ACC112 (cell line): Measurements from ENCODE around the gene ELFN2.
"Not testable (repeated sequence)": the region's sequence is repeated elsewhere in the genome, so short reads cannot be mapped to it uniquely, and the experiment has no call there.

ENCODE experiments used
- H2AFZ ChIP-seq: fragments of 200-600 bp; sonication (generic); one replicate; pipeline ENCODE4 v1.6.0; 2017; ENCODE audit warnings: antibody characterized with exemption, low read length; ENCODE audit not compliant: unreplicated experiment
- H3K27ac ChIP-seq: fragments of 200-600 bp; sonication (generic); 2 replicates; pipeline ENCODE4 v1.5.1; 2014; ENCODE audit warnings: low read depth, mild to moderate bottlenecking, antibody characterized with exemption, low read length, moderate library complexity
- H3K27me3 ChIP-seq: fragments of 200-600 bp; sonication (generic); 2 replicates; pipeline ENCODE4 v1.6.1; 2014; ENCODE audit warnings: mild to moderate bottlenecking, antibody characterized with exemption, low read length, moderate library complexity, mixed read lengths; ENCODE audit not compliant: insufficient read depth
- H3K36me3 ChIP-seq: fragments of 200-600 bp; sonication (generic); 2 replicates; pipeline ENCODE4 v1.6.1; 2016; ENCODE audit warnings: mild to moderate bottlenecking, antibody characterized with exemption, low read length, moderate library complexity, mixed read lengths; ENCODE audit not compliant: insufficient read depth
- H3K4me1 ChIP-seq: fragments of 200-600 bp; sonication (generic); one replicate; pipeline ENCODE4 v1.6.1; 2016; ENCODE audit warnings: low read length, mixed read lengths; ENCODE audit not compliant: insufficient read depth, unreplicated experiment, control insufficient read depth
- H3K4me3 ChIP-seq: fragments of 200-600 bp; sonication (generic); 2 replicates; pipeline ENCODE4 v1.5.1; 2014; ENCODE audit warnings: mild to moderate bottlenecking, low read depth, low read length
- H3K79me2 ChIP-seq: fragments of 200-600 bp; sonication (generic); one replicate; pipeline ENCODE4 v1.6.0; 2016; ENCODE audit warnings: low read length; ENCODE audit not compliant: control insufficient read depth, unreplicated experiment, insufficient read depth

The ELFN2 gene

DNA sequence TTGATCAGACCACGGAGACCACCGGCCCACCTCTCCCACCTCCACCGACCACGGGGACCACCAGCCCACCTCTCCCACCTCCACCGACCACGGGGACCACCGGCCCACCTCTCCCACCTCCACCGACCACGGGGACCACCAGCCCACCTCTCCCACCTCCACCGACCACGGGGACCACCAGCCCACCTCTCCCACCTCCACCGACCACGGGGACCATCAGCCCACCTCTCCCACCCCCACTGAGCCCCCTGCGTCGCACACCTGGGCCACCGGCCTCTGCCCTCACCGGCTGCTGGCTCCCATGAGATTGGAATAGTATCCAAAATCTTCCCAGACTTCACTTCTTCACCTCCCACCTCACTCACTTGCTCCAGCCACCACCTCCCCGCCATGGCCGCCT is 27.8 kb downstream of the ELFN2 start:
- not testable (repeated sequence) for H3K4me1 ChIP-seq, H3K27me3 ChIP-seq, H2AFZ ChIP-seq, H3K27ac ChIP-seq, H3K79me2 ChIP-seq, H3K36me3 ChIP-seq, H3K4me3 ChIP-seq

GRCh38 chr22:37397226-37397625 is 30.1 kb downstream of the ELFN2 start:
- no peak overlapping the region for H2AFZ ChIP-seq
- H3K4me1 ChIP-seq, result no peaks in the 10 kb centered on the region
- no peak overlapping the region for H3K4me3 ChIP-seq
- no peak overlapping the region for H3K27ac ChIP-seq
- no peaks in the 10 kb centered on the region for H3K36me3 ChIP-seq
- no peaks in the 10 kb centered on the region for H3K79me2 ChIP-seq
- no peaks in the 10 kb centered on the region for H3K27me3 ChIP-seq

DNA sequence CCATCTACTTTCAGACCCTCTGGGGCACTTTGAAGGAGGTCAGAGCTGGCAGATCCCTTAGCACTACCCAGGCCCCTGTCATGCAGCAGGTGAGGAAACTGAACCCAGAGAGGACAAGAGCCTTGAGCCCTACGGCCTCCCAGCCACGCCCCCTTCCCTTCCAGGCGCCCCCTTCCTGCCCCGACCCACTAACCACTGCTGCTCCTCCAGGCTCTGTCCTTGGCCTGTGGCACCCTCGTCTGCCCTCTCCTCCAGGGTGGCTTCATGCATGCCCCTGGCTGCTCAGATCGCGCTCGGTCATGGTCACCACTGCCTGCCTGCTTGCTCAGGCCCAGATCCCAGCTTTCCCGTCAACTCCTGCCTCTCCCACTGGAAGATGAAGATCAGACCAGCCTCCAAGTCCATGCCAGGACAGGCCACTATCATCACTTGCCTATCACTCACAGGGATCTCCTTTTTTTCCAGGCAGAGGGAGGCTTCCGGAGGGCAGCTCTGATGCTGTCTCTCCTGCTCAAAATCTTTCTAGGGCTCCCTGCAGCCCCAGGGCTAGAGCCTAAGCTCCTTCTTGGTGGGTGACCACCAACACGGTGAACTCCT is 30.7 kb downstream of the ELFN2 start:
- H3K79me2 ChIP-seq, result no peaks in the 10 kb centered on the region
- no peaks in the 10 kb centered on the region for H3K27me3 ChIP-seq
- H3K4me1 ChIP-seq, result no peaks in the 10 kb centered on the region
- H3K36me3 ChIP-seq, result no peaks in the 10 kb centered on the region
- H3K27ac ChIP-seq, result no peak overlapping the region
- H2AFZ ChIP-seq, result no peak overlapping the region
- H3K4me3 ChIP-seq, result no peak overlapping the region

DNA sequence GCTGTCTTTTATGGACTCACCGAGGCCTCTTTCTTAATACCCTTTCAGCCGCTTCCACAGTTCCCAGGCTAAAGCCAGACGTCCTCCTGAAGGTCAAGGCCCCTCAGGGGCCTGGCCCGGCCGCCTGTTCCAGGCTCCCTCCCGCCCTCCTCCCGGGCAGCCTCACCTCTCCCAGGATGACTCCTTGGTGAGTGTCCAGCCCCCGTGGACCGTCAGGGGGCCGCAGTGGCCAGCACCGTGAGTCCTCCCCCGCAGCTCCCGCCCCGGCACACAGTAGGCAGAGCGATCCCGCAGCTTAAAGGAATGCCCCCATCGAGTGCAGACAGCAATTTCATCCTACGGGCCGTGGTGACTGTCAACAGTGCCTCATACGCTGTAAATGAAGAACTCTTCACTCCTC is 32.9 kb downstream of the ELFN2 start:
- no peak overlapping the region for H3K4me3 ChIP-seq
- H3K27me3 ChIP-seq, result no peaks in the 10 kb centered on the region
- H3K27ac ChIP-seq, result no peak overlapping the region
- H2AFZ ChIP-seq, result no peak overlapping the region
- H3K4me1 ChIP-seq, result no peaks in the 10 kb centered on the region
- no peaks in the 10 kb centered on the region for H3K79me2 ChIP-seq
- H3K36me3 ChIP-seq, result no peaks in the 10 kb centered on the region

- Histone ChIP-seq H3K4me3 (no peak overlapping the region), H3K79me2 (no peaks in the 10 kb centered on the region), H2AFZ (no peak overlapping the region), H3K36me3 (no peaks in the 10 kb centered on the region), H3K27me3 (no peaks in the 10 kb centered on the region), H3K4me1 (no peaks in the 10 kb centered on the region), H3K27ac (no peak overlapping the region)
These were observed 33.5 kb downstream of the ELFN2 start for GRCh38 chr22:37393746-37394145.

DNA sequence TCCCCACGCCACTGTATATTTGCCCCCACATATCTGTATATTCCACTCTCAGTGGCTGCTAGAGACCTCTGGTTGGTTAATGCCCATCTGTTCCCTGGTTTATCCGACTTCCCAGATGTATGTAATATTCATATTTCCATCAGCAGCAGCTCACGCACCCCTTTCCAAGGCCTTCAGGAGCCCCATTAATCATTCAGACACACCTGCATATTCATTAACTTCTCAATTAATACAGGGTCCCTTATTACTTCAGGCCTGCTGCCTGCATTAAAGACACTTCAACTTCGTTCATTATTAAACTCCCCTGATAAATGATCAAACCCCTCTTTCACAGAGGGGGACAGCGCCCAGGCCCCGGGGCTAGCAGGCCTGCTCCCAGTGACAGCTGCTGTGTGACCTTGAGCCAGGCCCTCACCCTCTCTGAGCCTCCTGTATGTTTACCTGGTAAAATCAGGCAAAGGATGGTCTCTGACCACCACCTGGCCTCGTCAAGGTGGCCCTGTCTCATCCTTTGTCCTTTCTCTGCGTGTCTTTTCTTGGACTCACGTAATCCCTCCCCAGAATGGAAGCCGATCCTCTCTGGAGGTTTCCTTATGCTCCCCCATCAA is 34.5 kb downstream of the ELFN2 start:
- Histone ChIP-seq H3K79me2 (no peaks in the 10 kb centered on the region), H2AFZ (no peak overlapping the region), H3K4me1 (no peaks in the 10 kb centered on the region), H3K36me3 (no peaks in the 10 kb centered on the region), H3K27ac (no peak overlapping the region), H3K27me3 (no peaks in the 10 kb centered on the region), H3K4me3 (no peak overlapping the region)

- H3K4me1 ChIP-seq, result no peaks in the 10 kb centered on the region
- H3K27ac ChIP-seq, result no peak overlapping the region
- no peak overlapping the region for H3K4me3 ChIP-seq
- H3K36me3 ChIP-seq, result no peaks in the 10 kb centered on the region
- no peaks in the 10 kb centered on the region for H3K27me3 ChIP-seq
- H2AFZ ChIP-seq, result no peak overlapping the region
- no peaks in the 10 kb centered on the region for H3K79me2 ChIP-seq
These were observed 35.6 kb downstream of the ELFN2 start for GRCh38 chr22:37391702-37392101.

DNA sequence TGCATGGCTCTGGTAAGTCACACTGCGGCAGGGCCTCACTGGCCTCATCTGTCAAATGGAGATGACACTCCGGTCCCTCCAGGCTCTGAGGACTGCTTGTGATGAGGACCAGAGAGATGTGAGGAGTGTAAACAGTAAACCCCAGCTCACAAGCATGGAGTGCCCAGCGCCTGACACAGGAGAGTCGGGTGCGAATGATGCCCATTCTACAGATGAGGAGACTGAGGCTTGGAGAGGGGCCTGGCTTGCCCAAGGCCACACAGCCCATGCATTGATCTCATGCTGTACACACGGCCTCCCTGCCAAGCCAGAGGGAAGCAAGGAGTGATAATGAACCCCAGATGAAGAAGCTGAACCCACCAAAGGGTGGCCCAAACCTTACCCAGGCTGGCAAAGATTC is 37.2 kb downstream of the ELFN2 start:
- Histone ChIP-seq H3K4me1 (no peaks in the 10 kb centered on the region), H3K79me2 (no peaks in the 10 kb centered on the region), H2AFZ (no peak overlapping the region), H3K27ac (no peak overlapping the region), H3K27me3 (no peaks in the 10 kb centered on the region), H3K4me3 (no peak overlapping the region), H3K36me3 (no peaks in the 10 kb centered on the region)

GRCh38 chr22:37388538-37388937 is 38.7 kb downstream of the ELFN2 start:
- H3K79me2 ChIP-seq, result no peaks in the 10 kb centered on the region
- H3K36me3 ChIP-seq, result no peaks in the 10 kb centered on the region
- H3K4me1 ChIP-seq, result no peaks in the 10 kb centered on the region
- no peak overlapping the region for H3K4me3 ChIP-seq
- H3K27me3 ChIP-seq, result no peaks in the 10 kb centered on the region
- no peak overlapping the region for H2AFZ ChIP-seq
- no peak overlapping the region for H3K27ac ChIP-seq

DNA sequence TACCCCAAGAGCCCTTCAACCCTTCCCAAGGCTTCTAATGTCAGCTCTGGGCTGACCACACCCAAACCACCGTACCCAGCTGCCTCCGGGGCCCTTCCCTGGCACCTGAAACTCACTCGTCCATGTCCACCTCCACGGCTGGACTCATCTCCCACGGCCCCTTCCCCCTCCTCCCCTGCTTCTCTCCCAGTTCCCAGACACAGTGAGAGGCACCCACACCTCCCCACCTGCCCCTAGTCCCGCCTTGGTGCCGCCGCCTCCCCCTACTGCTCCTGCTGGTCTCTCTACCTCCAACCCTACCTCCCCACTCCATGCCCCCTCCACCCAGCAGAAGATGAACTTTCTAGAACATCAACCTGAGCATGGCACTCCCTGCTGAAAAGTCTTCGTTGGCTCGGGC is 39.5 kb downstream of the ELFN2 start:
- Histone ChIP-seq H3K27me3 (no peaks in the 10 kb centered on the region), H3K36me3 (no peaks in the 10 kb centered on the region), H3K4me1 (no peaks in the 10 kb centered on the region), H2AFZ (no peak overlapping the region), H3K79me2 (no peaks in the 10 kb centered on the region), H3K27ac (no peak overlapping the region), H3K4me3 (no peak overlapping the region)

GRCh38 chr22:37386441-37386840 is 40.8 kb downstream of the ELFN2 start:
- no peaks in the 10 kb centered on the region for H3K27me3 ChIP-seq
- H3K4me1 ChIP-seq, result no peaks in the 10 kb centered on the region
- no peak overlapping the region for H3K27ac ChIP-seq
- no peak overlapping the region for H3K4me3 ChIP-seq
- no peak overlapping the region for H2AFZ ChIP-seq
- no peaks in the 10 kb centered on the region for H3K36me3 ChIP-seq
- H3K79me2 ChIP-seq, result no peaks in the 10 kb centered on the region
